Bronchial epithelial cell (primary cell): Measurements from ENCODE around the gene LCN12. TPM values are rescaled to one million over a fixed set of nuclear protein-coding genes. Genes with fewer than 3 reads are reported as not detected.

Experiments
- DNase-seq: peaks from one replicate; pipeline ENCODE4 v3.0.0-alpha.2; 2010; ENCODE audit warnings: low read depth
- FAIRE-seq: peaks from 2 replicates; lab custom pipeline; 2011; peaks lifted over from hg19 to GRCh38; lab: Jason Lieb, UNC
- H3K27me3 ChIP-seq: 2 replicates; pipeline ENCODE4 v1.5.1; 2011; ENCODE audit warnings: low read length; ENCODE audit not compliant: control insufficient read depth, insufficient read depth
- H3K36me3 ChIP-seq: 2 replicates; pipeline ENCODE4 v1.5.1; 2011; ENCODE audit warnings: low read length; ENCODE audit not compliant: control insufficient read depth, insufficient read depth
- H3K4me3 ChIP-seq: 2 replicates; pipeline ENCODE4 v1.5.1; 2011; ENCODE audit warnings: mild to moderate bottlenecking, low read depth, low read length, control low read depth
- CTCF ChIP-seq: IDR thresholded peaks from 2 replicates; pipeline ENCODE4 v1.5.1; 2011; ENCODE audit warnings: mild to moderate bottlenecking, moderate library complexity, low read length, control low read depth, inconsistent platforms; ENCODE audit not compliant: insufficient read depth, severe bottlenecking
- total RNA-seq: library from RNA; depleted of rRNA; stranded (reverse); fragments of >200 nt; gene quantifications from 2 replicates; pipeline ENCODE4 v1.2.1, GENCODE V29; 2014

Gene LCN12
- total RNA-seq, result 0.13 TPM in 1 of 2 replicates, not detected in the other

- FAIRE-seq, result no peak
- Histone ChIP-seq H3K4me3 (no peak within 1 kb of the TSS), H3K27me3 (no peaks in the 10 kb centered on the region), H3K36me3 (no peaks in the 10 kb centered on the region)
- no peak for TF ChIP-seq CTCF
- no peak for DNase-seq
These were observed at the start of gene LCN12 for GRCh38 chr9:136951541-136952320. TSS of gene LCN12 (plus strand) at chr9:136952273. CDS start at chr9:136952328, 55 bp downstream.

GRCh38 chr9:136903041-136903554 is 49.0 kb upstream of the LCN12 start:
- TF ChIP-seq CTCF, result no peak
- H3K4me3 ChIP-seq, result no peak overlapping the region
- DNase-seq (no peak), FAIRE-seq (no peak)
- H3K27me3 ChIP-seq, result no peaks in the 10 kb centered on the region
- peaks cover 20% of the 10 kb centered on the region for H3K36me3 ChIP-seq

- no peak for DNase-seq
- TF ChIP-seq CTCF, result no peak
- no peak overlapping the region for H3K4me3 ChIP-seq
- H3K27me3 ChIP-seq, result no peaks in the 10 kb centered on the region
- FAIRE-seq, result no peak
- H3K36me3 ChIP-seq, result peaks cover 20% of the 10 kb centered on the region
These were observed 45.8 kb upstream of the LCN12 start for GRCh38 chr9:136906266-136906665.

- no peak for DNase-seq
- peaks cover 20% of the 10 kb centered on the region for H3K36me3 ChIP-seq
- no peak for FAIRE-seq
- no peak overlapping the region for H3K4me3 ChIP-seq
- no peaks in the 10 kb centered on the region for H3K27me3 ChIP-seq
- no peak for TF ChIP-seq CTCF
These were observed 44.8 kb upstream of the LCN12 start for GRCh38 chr9:136907011-136907914.

- DNase-seq (no peak), FAIRE-seq (no peak)
- Histone ChIP-seq H3K4me3 (no peak overlapping the region), H3K36me3 (peaks cover 20% of the 10 kb centered on the region), H3K27me3 (no peaks in the 10 kb centered on the region)
- no peak for TF ChIP-seq CTCF
These were observed 41.7 kb upstream of the LCN12 start for GRCh38 chr9:136910197-136910900.
